Omental fat pad (tissue), 4 donors: Measurements from ENCODE around the gene HMCES. TPM values are rescaled to one million over a fixed set of nuclear protein-coding genes. Genes with fewer than 3 reads are reported as not detected.

ENCODE experiments used
- ATAC-seq: fragments of 150-250 bp; one replicate; pipeline ENCODE4 v1.9.1; 2016; ENCODE audit warnings: mild to moderate bottlenecking, moderate library complexity; ENCODE audit not compliant: low FRiP score
- DNase-seq: peaks from one replicate; pipeline ENCODE4 v3.0.0-alpha.2; 2019; ENCODE audit warnings: low spot score
- CTCF ChIP-seq, 3 donors: fragments of 450-650 bp; IDR thresholded peaks; one replicate each; pipeline ENCODE4 v1.5.1; 2016 to 2017; ENCODE audit warnings: antibody characterized with exemption in 3 of 3, mild to moderate bottlenecking in 3 of 3, moderate library complexity in 2 of 3
- total RNA-seq, 4 donors: library from RNA; depleted of rRNA; stranded (reverse); fragments of >200 nt; gene quantifications; one replicate each; pipeline ENCODE4 v1.1.0, GENCODE V29; 2016

Gene HMCES
- total RNA-seq, 4 donors from 2014 or later: 25.9 to 30.3 (median 27.1) TPM

GRCh38 chr3:129304146-129304961, 25.7 kb downstream of the HMCES start:
- ATAC-seq (no peak), DNase-seq (no peak)
- TF ChIP-seq CTCF (IDR thresholded peaks at IDR 0.05): no peak

GRCh38 chr3:129304962-129305222, 26.2 kb downstream of the HMCES start:
- no peak for TF ChIP-seq CTCF (IDR thresholded peaks at IDR 0.05)
- no peak for DNase-seq

GRCh38 chr3:129305592-129306091, 27.0 kb downstream of the HMCES start:
- ATAC-seq (peak; percentile 91), DNase-seq (peak; percentile 68)
- TF ChIP-seq CTCF (IDR thresholded peaks at IDR 0.05): no peak

More at GRCh38 chr3:129304962-129305222, 26.2 kb downstream of the HMCES start:
- no peak for ATAC-seq

GRCh38 chr3:129308636-129309035, 30.0 kb downstream of the HMCES start:
- TF ChIP-seq CTCF (IDR thresholded peaks at IDR 0.05): no peak
- DNase-seq (no peak), ATAC-seq (no peak)

GRCh38 chr3:129310111-129311011, 31.7 kb downstream of the HMCES start:
- no peak for ATAC-seq
- no peak for TF ChIP-seq CTCF (IDR thresholded peaks at IDR 0.05)
- DNase-seq: no peak

GRCh38 chr3:129311054-129311902, 32.6 kb downstream of the HMCES start:
- DNase-seq (peak; percentile 15), ATAC-seq (no peak)
- no peak for TF ChIP-seq CTCF (IDR thresholded peaks at IDR 0.05)
